Sigmoid colon (tissue), 7 donors: ENCODE measurements around the gene PTGIS. TPM values are rescaled to one million over a fixed set of nuclear protein-coding genes. Genes with fewer than 3 reads are reported as not detected.
A peak's percentile ranks its signal among the peaks of the same experiment; 100 is the strongest.

ENCODE experiments used
- DNase-seq: peaks from one replicate; pipeline ENCODE4 v3.0.0-alpha.2; 2019
- H3K27ac ChIP-seq, 4 donors: fragments of 200-600 bp; sonication (generic); one replicate each; pipeline ENCODE4 v1.5.1; 2016 to 2019; ENCODE audit warnings: mild to moderate bottlenecking in 1 of 4
- H3K27me3 ChIP-seq, 3 donors: fragments of 200-600 bp; sonication (generic); one replicate each; pipeline ENCODE4 v1.5.1; 2019; ENCODE audit warnings: mild to moderate bottlenecking in 1 of 3
- H3K36me3 ChIP-seq, 4 donors: fragments of 200-600 bp; sonication (generic); one replicate each; pipeline ENCODE4 v1.5.1; 2016 to 2019
- H3K4me1 ChIP-seq, 4 donors: fragments of 200-600 bp; sonication (generic); one replicate each; pipeline ENCODE4 v1.5.1; 2017 to 2019
- H3K4me3 ChIP-seq, 4 donors: fragments of 200-600 bp; sonication (generic); one replicate each; pipeline ENCODE4 v1.5.1; 2017 to 2019; ENCODE audit warnings: mild to moderate bottlenecking in 2 of 4, moderate library complexity in 1 of 4
- H3K9me3 ChIP-seq, 4 donors: fragments of 200-600 bp in 3 of 4; sonication (generic) in 3 of 4; one replicate each; pipeline versions ENCODE4 v1.5.1 to v1.6.1; 2013 to 2019
- EP300 ChIP-seq, 4 donors: sonication (generic); formaldehyde crosslinking; IDR thresholded peaks; one replicate each; pipeline ENCODE4 v1.6.1; 2017; ENCODE audit warnings: antibody characterized with exemption in 4 of 4
- POLR2A ChIP-seq, 2 donors: fragments of 450-650 bp; IDR thresholded peaks; one replicate each; pipeline ENCODE4 v1.6.1; 2016; ENCODE audit warnings: antibody characterized with exemption in 2 of 2, mild to moderate bottlenecking in 2 of 2, moderate library complexity in 2 of 2
- POLR2AphosphoS5 ChIP-seq, 4 donors: sonication (generic); formaldehyde crosslinking; IDR thresholded peaks; one replicate each; pipeline ENCODE4 v1.6.1; 2017; ENCODE audit warnings: antibody characterized with exemption in 4 of 4
- WGBS, 2 donors: extraction: QIAGEN DNeasy Blood & Tissue Kit; methylation state at CpG; one replicate each; pipeline ENCODE4 v1.1.7; 2013; 5-methylcytosine and 5-hydroxymethylcytosine counted together
- intact Hi-C: fragments of 100-400 bp; cut with DNase I; formaldehyde crosslinking; loops from one replicate; pipeline ENCODE4 v1.15.1; 2023
- polyA plus RNA-seq, 3 donors: library from polyadenylated mRNA; stranded (reverse); fragments of 200-250 nt; gene quantifications; one replicate each; pipeline ENCODE4 v1.2.3, GENCODE V29; 2013
- total RNA-seq, 4 donors: library from RNA; depleted of rRNA; stranded (reverse); fragments of >200 nt; gene quantifications; one replicate each; pipeline ENCODE4 v1.1.0, GENCODE V29; 2016
- TF ChIP-seq, protein P1 (sequence below), 4 experiments: fragments of 450-650 bp in 3 of 4; fragments of 200-600 bp in 1 of 4; IDR thresholded peaks; one replicate each; pipeline ENCODE4 v1.5.1; 2016 to 2019; ENCODE audit warnings: antibody characterized with exemption in 4 of 4, mild to moderate bottlenecking in 3 of 4, moderate library complexity in 2 of 4
- donor health status: healthy with polysubstance abuse.
- donor health status: Bipolar disorder and iron deficiency.
- donor health status: healthy.

PTGIS gene
- total and polyA plus RNA-seq, 7 donors, result 0.46 to 241 (median 55.3) TPM

DNA sequence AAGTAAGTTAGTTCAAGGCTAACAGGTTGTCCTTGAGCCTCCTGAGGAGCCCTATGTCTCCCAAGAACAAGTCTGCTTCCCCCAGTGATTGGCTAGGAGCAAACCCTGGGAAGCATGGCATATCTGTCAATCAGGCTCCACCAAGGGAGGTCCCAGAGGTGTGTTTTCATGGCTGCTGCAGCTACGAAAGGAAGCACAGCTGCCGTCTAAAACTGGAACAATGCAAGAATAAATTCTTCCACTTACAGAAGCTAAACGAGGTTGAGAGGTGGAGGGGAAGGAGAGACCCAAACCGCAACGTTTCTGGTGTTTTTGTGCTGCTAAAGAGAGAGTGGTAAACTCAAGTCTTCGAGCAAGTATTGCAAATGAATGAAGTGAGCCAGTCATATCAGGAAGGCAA, 4.9 kb upstream of the PTGIS start:
- Histone ChIP-seq H3K9me3 (no peaks in the 10 kb centered on the region), H3K27me3 (peaks cover 0 to 9% (median 1%) of the 10 kb centered on the region in 3 donors), H3K4me1 (peaks cover 0 to 34% (median 20%) of the 10 kb centered on the region in 4 donors), H3K36me3 (no peaks in the 10 kb centered on the region), H3K27ac (peak overlapping the region; percentile 5 to 91 (median 67)), H3K4me3 (no peak overlapping the region)
- intact Hi-C loops, result no loop called here
- no peak for TF ChIP-seq EP300 (IDR thresholded peaks at IDR 0.05)
- TF ChIP-seq, protein P1, sequence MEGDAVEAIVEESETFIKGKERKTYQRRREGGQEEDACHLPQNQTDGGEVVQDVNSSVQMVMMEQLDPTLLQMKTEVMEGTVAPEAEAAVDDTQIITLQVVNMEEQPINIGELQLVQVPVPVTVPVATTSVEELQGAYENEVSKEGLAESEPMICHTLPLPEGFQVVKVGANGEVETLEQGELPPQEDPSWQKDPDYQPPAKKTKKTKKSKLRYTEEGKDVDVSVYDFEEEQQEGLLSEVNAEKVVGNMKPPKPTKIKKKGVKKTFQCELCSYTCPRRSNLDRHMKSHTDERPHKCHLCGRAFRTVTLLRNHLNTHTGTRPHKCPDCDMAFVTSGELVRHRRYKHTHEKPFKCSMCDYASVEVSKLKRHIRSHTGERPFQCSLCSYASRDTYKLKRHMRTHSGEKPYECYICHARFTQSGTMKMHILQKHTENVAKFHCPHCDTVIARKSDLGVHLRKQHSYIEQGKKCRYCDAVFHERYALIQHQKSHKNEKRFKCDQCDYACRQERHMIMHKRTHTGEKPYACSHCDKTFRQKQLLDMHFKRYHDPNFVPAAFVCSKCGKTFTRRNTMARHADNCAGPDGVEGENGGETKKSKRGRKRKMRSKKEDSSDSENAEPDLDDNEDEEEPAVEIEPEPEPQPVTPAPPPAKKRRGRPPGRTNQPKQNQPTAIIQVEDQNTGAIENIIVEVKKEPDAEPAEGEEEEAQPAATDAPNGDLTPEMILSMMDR (IDR thresholded peaks at IDR 0.05), result no peak
- peak; percentile 6 for DNase-seq
- WGBS, 2 donors, result 38 to 63% methylated on average over 6 of the region's 6 CpGs

- TF ChIP-seq POLR2AphosphoS5 (IDR thresholded peaks at IDR 0.05) (no peak), POLR2A (IDR thresholded peaks at IDR 0.05) (no peak), EP300 (IDR thresholded peaks at IDR 0.05) (no peak)
- TF ChIP-seq, protein P1 (IDR thresholded peaks at IDR 0.05), result no peak
- peak; percentile 20 for DNase-seq
- Histone ChIP-seq H3K9me3 (no peaks in the 10 kb centered on the region), H3K36me3 (no peaks in the 10 kb centered on the region), H3K4me1 (peaks cover 0 to 37% (median 23%) of the 10 kb centered on the region in 4 donors), H3K4me3 (no peak overlapping the region), H3K27me3 (peaks cover 0 to 16% (median 5%) of the 10 kb centered on the region in 3 donors), H3K27ac (peak overlapping the region; percentile 50 to 91 (median 78))
- 71 to 76% methylated on average over 2 of the region's 2 CpGs for WGBS, 2 donors
- intact Hi-C loops, result no loop called here
These were observed 3.6 kb upstream of the PTGIS start for GRCh38 chr20:49571553-49571835.

GRCh38 chr20:49570828-49571552, 3.1 kb upstream of the PTGIS start:
- 82 to 83% methylated on average over 11 of the region's 11 CpGs for whole genome bisulfite sequencing, 2 donors
- peak overlapping the region; percentile 75 to 91 (median 82) for H3K27ac ChIP-seq
- H3K9me3 ChIP-seq, result no peaks in the 10 kb centered on the region
- TF ChIP-seq, protein P1 (IDR thresholded peaks at IDR 0.05), result no peak
- TF ChIP-seq POLR2AphosphoS5 (IDR thresholded peaks at IDR 0.05), result no peak
- no peak for TF ChIP-seq POLR2A (IDR thresholded peaks at IDR 0.05)
- TF ChIP-seq EP300 (IDR thresholded peaks at IDR 0.05), result no peak
- peaks cover 0 to 37% (median 23%) of the 10 kb centered on the region in 4 donors for H3K4me1 ChIP-seq
- H3K27me3 ChIP-seq, result peaks cover 0 to 16% (median 5%) of the 10 kb centered on the region in 3 donors
- no peak overlapping the region for H3K4me3 ChIP-seq
- intact Hi-C loops, result no loop called here
- H3K36me3 ChIP-seq, result no peaks in the 10 kb centered on the region
- peak; percentile 57 for DNase-seq

DNA sequence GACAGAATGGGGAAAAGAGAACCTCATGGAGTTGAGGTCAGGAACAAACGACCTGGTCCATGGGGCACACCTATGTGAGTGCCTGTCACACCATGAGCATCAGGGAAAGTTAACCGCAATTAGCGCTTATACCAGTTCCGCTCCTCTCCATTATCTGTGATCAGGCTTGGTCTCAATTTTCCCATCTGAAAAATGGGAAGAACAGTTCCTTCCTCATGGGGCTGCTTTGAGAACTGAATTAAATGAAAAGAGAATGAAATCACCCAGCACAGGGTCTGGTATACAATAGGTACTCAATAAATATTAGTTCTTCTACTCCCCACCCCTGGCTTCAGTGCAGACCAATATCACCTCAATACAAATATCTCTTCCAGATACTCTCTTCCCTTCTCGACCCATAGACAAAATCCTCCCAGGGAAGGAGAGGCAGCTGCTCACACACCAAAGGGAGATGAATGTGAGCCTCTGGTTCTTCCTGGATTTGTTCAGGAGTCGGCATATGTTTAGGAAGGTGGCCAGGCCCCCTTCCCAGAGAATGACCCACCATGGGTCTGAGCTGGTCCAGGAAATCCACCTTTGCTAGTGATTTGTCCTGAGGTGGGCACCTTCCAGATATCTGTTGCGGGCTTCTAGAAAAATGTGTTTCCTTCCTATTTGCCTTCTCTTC, 2.4 kb upstream of the PTGIS start:
- Histone ChIP-seq H3K27me3 (peaks cover 0 to 16% (median 5%) of the 10 kb centered on the region in 3 donors), H3K27ac (peak overlapping the region; percentile 75 to 91 (median 82)), H3K4me1 (peaks cover 0 to 31% (median 22%) of the 10 kb centered on the region in 4 donors), H3K9me3 (no peaks in the 10 kb centered on the region), H3K4me3 (no peak overlapping the region), H3K36me3 (no peaks in the 10 kb centered on the region)
- intact Hi-C loops, result no loop called here
- DNase-seq, result peak; percentile 26
- no peak for TF ChIP-seq POLR2A (IDR thresholded peaks at IDR 0.05)
- TF ChIP-seq POLR2AphosphoS5 (IDR thresholded peaks at IDR 0.05), result no peak
- no peak for TF ChIP-seq EP300 (IDR thresholded peaks at IDR 0.05)
- TF ChIP-seq, protein P1 (IDR thresholded peaks at IDR 0.05), result no peak
- 82 to 84% methylated on average over 7 of the region's 7 CpGs for WGBS, 2 donors
